HG02588 (cell line): ENCODE measurements around the gene ARFGEF3.

Source experiments
- ATAC-seq: cut with Tn5 transposase; IDR thresholded peaks from one replicate; pipeline ENCODE4 v1.9.1; 2021; ENCODE audit warnings: mild to moderate bottlenecking, moderate library complexity; ENCODE audit not compliant: unreplicated experiment

ARFGEF3 gene

DNA sequence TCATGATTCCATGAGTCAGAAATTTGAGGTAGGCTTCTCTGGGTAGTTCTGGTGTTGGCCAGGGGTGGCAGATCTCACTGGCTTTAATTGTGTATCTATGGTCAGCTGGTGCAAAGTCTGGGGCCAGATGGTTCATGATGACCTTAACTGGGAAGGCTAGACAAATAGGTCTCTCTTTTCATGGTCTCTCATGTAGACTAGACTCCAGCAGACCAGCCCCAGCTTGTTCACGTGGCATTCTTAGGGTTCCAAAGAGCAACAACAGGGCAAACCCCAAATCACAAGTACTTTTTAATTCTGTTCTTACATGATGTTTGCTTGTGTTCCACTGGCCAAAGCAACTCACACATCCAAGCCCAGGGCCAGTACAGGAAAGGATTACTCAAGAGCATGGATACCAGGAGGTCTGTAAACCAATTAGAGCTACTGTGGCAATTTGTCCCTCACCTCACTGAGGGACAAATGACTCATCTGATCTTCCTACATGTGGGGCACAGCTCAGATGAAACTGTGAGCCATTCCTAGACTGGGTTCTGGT, 136.1 kb downstream of the ARFGEF3 start:
- no peak for ATAC-seq

- no peak for ATAC-seq
Observed at GRCh38 chr6:138300469-138300868, 138.7 kb downstream of the ARFGEF3 start.

GRCh38 chr6:138302554-138302953, 140.8 kb downstream of the ARFGEF3 start:
- no peak for ATAC-seq

DNA sequence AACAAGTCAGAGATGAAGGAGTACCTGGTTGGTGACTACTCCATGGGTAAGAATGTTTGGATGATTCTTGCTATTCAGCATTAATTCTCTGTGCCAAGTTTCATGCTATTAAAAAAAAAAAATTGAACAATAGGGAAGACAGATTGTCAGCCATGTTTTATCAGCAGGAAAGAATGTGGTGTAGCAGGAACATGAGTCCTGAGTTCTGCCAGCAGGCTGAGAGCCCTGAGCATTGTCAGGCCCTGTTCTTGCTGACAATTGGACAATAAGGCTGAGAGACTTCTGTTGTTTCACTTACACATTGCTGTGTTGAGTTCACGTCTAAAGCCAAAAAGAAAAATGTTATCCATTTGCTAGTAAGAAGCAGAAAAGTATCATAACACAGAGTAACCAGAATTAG, 145.6 kb downstream of the ARFGEF3 start:
- no peak for ATAC-seq

- no peak for ATAC-seq
Observed at GRCh38 chr6:138307816-138308730, 146.3 kb downstream of the ARFGEF3 start.

- no peak for ATAC-seq
Observed at GRCh38 chr6:138308731-138309110, 147.0 kb downstream of the ARFGEF3 start.

GRCh38 chr6:138309695-138310094, 148.0 kb downstream of the ARFGEF3 start:
- no peak for ATAC-seq

- no peak for ATAC-seq
Observed at GRCh38 chr6:138310294-138310693, 148.6 kb downstream of the ARFGEF3 start.

GRCh38 chr6:138310821-138311220, 149.1 kb downstream of the ARFGEF3 start:
- no peak for ATAC-seq

DNA sequence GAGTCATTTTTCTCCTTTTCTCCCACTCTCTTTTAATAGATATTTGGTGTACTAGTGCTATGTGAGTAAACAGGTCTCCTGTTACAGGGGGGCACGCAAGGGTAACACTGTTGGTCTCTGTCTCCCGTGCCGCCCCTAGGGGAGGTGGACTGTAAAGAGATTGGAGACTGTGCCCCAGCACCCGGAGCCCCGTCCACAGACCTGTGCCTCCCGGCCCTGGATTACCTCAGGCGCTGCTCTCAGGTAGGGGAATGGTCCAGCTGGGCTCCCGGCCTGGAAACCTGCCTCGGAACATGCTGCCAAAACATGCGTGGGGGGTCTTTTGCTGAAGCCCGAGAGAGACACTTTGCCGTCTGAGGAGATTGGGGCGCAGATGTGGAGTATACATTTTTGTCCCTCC, 149.5 kb downstream of the ARFGEF3 start:
- no peak for ATAC-seq

DNA sequence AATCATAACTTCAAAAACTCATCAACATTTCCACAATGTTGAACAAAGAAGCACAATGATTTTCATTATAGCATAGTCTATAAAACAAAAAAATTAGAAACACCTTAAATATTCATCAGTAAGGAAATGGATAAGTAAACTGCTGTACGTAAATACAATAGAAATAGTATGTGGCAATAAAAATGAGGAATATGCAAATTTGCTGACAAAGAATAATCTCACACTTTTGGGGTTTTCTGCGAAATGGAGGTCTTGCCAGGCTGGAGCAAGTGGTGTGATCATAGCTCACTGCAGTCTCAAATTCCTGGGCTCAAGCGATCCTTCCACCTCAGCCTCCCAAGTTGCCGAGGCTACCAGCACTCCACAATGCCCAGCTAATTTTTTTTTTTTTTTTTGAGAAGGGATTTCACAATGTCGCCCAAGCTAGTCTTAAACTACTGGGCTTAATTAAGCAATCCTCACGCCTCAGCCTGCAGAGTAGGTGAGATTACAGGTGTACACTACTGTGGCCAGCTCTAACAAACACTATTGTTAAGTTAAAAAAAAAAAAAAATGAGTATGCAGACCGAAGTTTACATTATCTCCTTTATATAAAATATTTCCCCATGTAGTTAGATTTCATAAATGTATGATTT, 157.1 kb downstream of the ARFGEF3 start:
- no peak for ATAC-seq

- no peak for ATAC-seq
Observed at GRCh38 chr6:138321934-138322333, 160.2 kb downstream of the ARFGEF3 start.

- ATAC-seq, result no peak
Observed at GRCh38 chr6:138323821-138324220, 162.1 kb downstream of the ARFGEF3 start.

DNA sequence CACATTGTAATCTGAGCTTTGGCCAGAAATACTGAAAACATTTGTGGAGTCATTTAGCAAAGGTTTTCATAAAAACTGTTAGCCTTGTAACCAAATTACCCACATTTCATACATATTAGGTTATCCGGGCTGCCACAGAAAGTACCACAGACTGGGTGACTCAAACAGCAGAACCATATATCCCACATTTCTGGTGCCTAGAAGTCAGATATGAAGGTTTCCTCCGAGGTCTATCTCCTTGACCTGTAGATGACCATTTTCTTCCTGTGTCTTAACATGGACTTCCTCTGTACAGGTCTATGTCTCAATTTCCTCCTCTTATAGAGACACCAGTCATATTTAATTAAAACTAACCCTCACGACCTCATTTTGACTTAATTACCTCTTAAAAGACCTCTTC, 166.5 kb downstream of the ARFGEF3 start:
- no peak for ATAC-seq

DNA sequence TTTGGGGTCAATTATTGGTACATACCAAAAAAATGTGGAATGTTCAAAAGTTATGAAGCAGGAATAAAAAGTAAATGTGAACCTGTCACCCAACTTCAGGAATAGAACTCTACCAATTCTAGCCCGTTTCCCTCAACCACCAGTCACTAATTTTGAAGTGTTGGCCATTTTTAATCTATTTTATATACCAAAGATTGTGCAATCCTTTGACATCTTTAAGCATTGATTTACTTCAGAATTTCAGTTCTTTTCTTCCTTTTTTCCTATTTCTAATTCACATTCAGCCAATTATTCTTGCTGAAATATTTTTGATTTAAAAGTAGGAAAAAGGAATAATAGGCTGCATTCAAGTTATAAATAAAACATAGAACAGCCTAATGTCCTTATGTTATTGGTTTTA, 169.0 kb downstream of the ARFGEF3 start:
- no peak for ATAC-seq

DNA sequence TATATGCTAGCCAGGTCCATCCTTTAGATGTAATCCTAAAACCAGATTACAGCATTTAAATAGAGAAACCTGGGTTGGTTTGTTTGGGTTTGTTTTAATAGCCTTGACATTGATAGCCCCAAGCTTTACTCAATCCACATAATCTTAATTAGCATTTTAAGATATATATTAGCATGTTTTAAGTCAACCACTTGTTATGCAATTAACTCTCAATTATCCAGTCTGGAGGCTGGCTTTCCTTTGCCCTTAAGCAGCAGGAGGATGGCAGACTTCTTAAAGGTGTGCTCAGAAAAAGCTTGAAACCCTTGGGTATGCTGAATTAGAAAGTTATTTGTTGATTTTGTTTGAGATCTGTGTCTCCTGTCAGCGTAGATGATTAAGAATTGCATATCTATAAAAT, 169.7 kb downstream of the ARFGEF3 start:
- ATAC-seq, result no peak

DNA sequence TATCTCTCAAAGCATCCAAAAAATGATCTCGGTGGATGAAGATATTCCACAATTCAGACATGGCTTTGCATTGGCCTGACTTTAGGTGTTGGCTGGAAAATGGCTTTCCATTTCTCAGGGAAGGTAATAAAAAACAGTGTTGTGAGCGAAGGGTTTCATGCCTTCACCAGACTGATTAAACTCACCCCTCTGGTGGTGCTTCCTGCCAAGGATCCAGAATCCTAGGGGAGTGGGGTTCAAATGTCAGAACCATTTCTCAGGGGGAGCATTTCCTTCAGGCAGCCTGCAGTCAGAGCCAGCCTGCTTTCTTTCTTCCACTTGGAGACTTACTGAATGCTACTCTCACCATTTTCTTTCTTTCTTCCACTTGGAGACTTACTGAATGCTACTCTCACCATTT, 170.2 kb downstream of the ARFGEF3 start:
- ATAC-seq, result no peak

GRCh38 chr6:138334000-138334399, 172.3 kb downstream of the ARFGEF3 start:
- no peak for ATAC-seq

DNA sequence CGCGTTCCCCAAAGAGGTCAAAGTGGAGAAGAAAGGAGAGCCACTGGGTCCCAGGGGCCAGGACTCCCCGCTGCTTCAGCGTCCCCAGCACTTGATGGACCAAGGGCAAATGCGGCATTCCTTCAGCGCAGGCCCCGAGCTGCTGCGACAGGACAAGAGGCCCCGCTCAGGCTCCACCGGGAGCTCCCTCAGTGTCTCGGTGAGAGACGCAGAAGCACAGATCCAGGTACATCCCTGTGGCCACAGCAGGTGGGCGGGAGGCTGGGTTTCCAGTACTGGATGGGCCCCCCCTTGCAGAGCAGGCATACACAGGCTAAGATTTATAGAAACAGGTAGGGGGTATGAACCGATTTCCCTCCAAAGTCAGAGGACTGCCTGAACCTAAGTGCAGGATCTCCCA, 173.2 kb downstream of the ARFGEF3 start:
- ATAC-seq, result no peak

DNA sequence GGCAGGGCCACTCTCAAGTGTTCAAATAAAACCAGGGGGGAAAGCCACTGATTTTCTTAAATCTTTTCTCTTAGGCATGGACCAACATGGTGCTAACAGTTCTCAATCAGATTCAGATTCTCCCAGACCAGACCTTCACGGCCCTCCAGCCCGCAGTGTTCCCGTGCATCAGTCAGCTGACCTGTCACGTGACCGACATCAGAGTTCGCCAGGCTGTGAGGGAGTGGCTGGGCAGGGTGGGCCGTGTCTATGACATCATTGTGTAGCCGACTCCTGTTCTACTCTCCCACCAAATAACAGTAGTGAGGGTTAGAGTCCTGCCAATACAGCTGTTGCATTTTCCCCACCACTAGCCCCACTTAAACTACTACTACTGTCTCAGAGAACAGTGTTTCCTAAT, 174.5 kb downstream of the ARFGEF3 start:
- no peak for ATAC-seq

- ATAC-seq, result no peak
Observed at GRCh38 chr6:138337076-138337475, 175.3 kb downstream of the ARFGEF3 start.

GRCh38 chr6:138339024-138339423, 177.3 kb downstream of the ARFGEF3 start:
- ATAC-seq, result no peak
